ENCODE data around the gene SERF2. TPM values are rescaled to one million over a fixed set of nuclear protein-coding genes. Genes with fewer than 3 reads are reported as not detected.
A peak's percentile ranks its signal among the peaks of the same experiment; 100 is the strongest.

SERF2 gene
- total and polyA plus RNA-seq, 2 of the 13 experiments (the other 11 are each of a cell fraction or from before 2014, with no cell fraction given): 811 to 1,257 TPM

DNA sequence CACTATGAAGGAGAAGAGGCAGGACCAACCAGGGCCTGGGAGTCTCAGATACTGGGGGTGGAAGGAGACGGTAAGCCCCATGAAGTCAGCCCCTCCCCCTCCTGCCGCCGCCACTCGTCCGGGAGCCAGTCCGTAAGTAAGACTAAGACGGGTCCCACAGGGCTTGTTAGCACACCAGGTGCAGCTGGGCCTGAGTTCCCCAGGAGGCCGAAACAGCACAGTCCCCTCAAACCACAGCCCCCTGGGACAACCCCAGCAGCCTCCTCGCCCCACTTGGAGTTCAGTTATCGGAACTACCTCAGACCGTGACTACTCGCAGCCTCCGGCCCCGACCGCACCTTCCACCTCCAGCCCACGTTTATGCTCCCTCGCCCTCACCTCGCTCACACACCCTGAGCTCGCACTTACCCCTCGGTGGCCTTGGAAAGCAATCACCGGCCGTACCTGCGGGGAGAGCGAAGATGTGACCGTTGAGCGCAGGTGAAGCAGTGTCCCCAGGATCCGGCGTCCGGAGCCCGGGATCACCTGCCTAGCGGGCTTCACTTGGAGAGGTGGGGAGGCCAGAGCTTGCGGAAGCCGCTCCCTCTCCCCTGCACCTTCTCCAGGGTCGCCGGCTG, 15.9 kb upstream of the SERF2 start:
- H3K9ac ChIP-seq (ENCODE audit: insufficient read depth, low read depth, low read length): peak overlapping the region; percentile 75
- H3K79me2 ChIP-seq (ENCODE audit: insufficient read depth, low read length): no peaks in the 10 kb centered on the region
- peak; percentile 47 for ATAC-seq
- H3K27ac ChIP-seq (ENCODE audit: extremely low read length, insufficient read depth, low read length): peak overlapping the region; percentile 86
- peaks cover 4 to 24% of the 10 kb centered on the region in 2 experiments; a peak in 3 of 5 replicates for H3K36me3 ChIP-seq (replicated peaks in 1 of 2; ENCODE audit: control insufficient read depth in 1 of 2, insufficient read depth in 2 of 2, low read length in 2 of 2)
- no peaks in the 10 kb centered on the region for H3K27me3 ChIP-seq (ENCODE audit: control insufficient read depth in 1 of 2, insufficient read depth in 2 of 2, low read length in 2 of 2)
- peak overlapping the region; percentile 65 to 97 (median 78) for H3K4me3 ChIP-seq (replicated peaks in 1 of 3; ENCODE audit: insufficient read depth in 1 of 3, low read depth in 2 of 3, low read length in 3 of 3)
- peak overlapping the region; percentile 44 for H2AFZ ChIP-seq (ENCODE audit: low read length)
- POLR2A ChIA-PET: interaction anchor here (1.0 to 4.0 kb wide), 7 partner anchors 14 to 48 kb away, joined by 4 to 34 read pairs (median 8); partner anchors contain the start of genes HYPK, MFAP1, PDIA3 and SERINC4
- H4K20me1 ChIP-seq (ENCODE audit: insufficient read depth, low read length): no peaks in the 10 kb centered on the region
- intact Hi-C loops (cut with micrococcal nuclease; ENCODE audit: unreplicated experiment) (no loop called here), in situ Hi-C loops (cut with HindIII; ENCODE audit: extremely low pct_ligation_motif_present, low pct_unique_long_range_greater_than_20kb) (loop anchor here (10.0 kb wide), 1 partner anchor 261 kb away; the partner anchor contains the start of gene MAP1A)
- CTCF ChIA-PET (ENCODE audit: low intra/inter-chr PET ratio, low total read pairs): no interaction called here
- H3K4me2 ChIP-seq (ENCODE audit: low read depth, low read length): peak overlapping the region; percentile 99
- DNase-seq (ENCODE audit: low spot score): no peak
- H3K4me1 ChIP-seq (ENCODE audit: insufficient read depth, low read length): peaks cover 15% of the 10 kb centered on the region
- no TSS peak for BruUV-seq (replicated peaks)
- no peak for FAIRE-seq
- H3K9me3 ChIP-seq (ENCODE audit: low read length): no peaks in the 10 kb centered on the region
- WGBS (ENCODE audit: low lambda C conversion rate): under 1% methylated on average over 19 of the region's 35 CpGs
- TF ChIP-seq AGO1 (IDR thresholded peaks at IDR 0.05; ENCODE audit: low read depth, low read length, poor library complexity, severe bottlenecking) (peak; percentile 51), ELF4 (CRISPR knock-in tag; IDR thresholded peaks at IDR 0.05; ENCODE audit: borderline replicate concordance) (peak; percentile 2; the same call in 1 of the 2 replicates), HNRNPLL (IDR thresholded peaks at IDR 0.05; ENCODE audit: low read depth, low read length, poor library complexity, severe bottlenecking) (peak; percentile 60), ZNF326 (CRISPR knock-in tag; IDR thresholded peaks at IDR 0.05; ENCODE audit: borderline replicate concordance) (0 out of 2 replicates have a peak, but pooled peaks have one; percentile 17), RXRA (CRISPR knock-in tag; IDR thresholded peaks at IDR 0.05) (0 out of 2 replicates have a peak, but pooled peaks have one; percentile 44), ZNF777 (CRISPR knock-in tag; IDR thresholded peaks at IDR 0.05) (peak; percentile 59; the same call in 1 of the 2 replicates), ZNF546 (CRISPR knock-in tag; conservative IDR thresholded peaks at IDR 0.05) (peak; percentile 61; the same call in 1 of the 2 replicates), ZBTB38 (CRISPR knock-in tag; IDR thresholded peaks at IDR 0.05) (0 out of 2 replicates have a peak, but pooled peaks have one; percentile 29), ZIK1 (CRISPR knock-in tag; IDR thresholded peaks at IDR 0.05; ENCODE audit: borderline replicate concordance, low read depth) (0 out of 2 replicates have a peak, but pooled peaks have one; percentile 55), ETV5 (CRISPR knock-in tag; IDR thresholded peaks at IDR 0.05; ENCODE audit: borderline replicate concordance) (0 out of 2 replicates have a peak, but pooled peaks have one; percentile 19), EP300 (IDR thresholded peaks at IDR 0.05; ENCODE audit: low read depth in 2 of 2, low read length in 2 of 2) (no peak), EP300 (CRISPR knock-in tag; IDR thresholded peaks at IDR 0.05; ENCODE audit: borderline replicate concordance) (peak; percentile 34; the same call in 1 of the 2 replicates)
- TF ChIP-seq, protein P1, sequence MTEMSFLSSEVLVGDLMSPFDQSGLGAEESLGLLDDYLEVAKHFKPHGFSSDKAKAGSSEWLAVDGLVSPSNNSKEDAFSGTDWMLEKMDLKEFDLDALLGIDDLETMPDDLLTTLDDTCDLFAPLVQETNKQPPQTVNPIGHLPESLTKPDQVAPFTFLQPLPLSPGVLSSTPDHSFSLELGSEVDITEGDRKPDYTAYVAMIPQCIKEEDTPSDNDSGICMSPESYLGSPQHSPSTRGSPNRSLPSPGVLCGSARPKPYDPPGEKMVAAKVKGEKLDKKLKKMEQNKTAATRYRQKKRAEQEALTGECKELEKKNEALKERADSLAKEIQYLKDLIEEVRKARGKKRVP (CRISPR knock-in tag; IDR thresholded peaks at IDR 0.05): peak in 1 of 2 experiments; percentile 28; a peak in 1 of 4 replicates
- TF ChIP-seq, protein P2, sequence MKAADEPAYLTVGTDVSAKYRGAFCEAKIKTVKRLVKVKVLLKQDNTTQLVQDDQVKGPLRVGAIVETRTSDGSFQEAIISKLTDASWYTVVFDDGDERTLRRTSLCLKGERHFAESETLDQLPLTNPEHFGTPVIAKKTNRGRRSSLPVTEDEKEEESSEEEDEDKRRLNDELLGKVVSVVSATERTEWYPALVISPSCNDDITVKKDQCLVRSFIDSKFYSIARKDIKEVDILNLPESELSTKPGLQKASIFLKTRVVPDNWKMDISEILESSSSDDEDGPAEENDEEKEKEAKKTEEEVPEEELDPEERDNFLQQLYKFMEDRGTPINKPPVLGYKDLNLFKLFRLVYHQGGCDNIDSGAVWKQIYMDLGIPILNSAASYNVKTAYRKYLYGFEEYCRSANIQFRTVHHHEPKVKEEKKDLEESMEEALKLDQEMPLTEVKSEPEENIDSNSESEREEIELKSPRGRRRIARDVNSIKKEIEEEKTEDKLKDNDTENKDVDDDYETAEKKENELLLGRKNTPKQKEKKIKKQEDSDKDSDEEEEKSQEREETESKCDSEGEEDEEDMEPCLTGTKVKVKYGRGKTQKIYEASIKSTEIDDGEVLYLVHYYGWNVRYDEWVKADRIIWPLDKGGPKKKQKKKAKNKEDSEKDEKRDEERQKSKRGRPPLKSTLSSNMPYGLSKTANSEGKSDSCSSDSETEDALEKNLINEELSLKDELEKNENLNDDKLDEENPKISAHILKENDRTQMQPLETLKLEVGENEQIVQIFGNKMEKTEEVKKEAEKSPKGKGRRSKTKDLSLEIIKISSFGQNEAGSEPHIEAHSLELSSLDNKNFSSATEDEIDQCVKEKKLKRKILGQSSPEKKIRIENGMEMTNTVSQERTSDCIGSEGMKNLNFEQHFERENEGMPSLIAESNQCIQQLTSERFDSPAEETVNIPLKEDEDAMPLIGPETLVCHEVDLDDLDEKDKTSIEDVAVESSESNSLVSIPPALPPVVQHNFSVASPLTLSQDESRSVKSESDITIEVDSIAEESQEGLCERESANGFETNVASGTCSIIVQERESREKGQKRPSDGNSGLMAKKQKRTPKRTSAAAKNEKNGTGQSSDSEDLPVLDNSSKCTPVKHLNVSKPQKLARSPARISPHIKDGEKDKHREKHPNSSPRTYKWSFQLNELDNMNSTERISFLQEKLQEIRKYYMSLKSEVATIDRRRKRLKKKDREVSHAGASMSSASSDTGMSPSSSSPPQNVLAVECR (CRISPR knock-in tag; IDR thresholded peaks at IDR 0.05; ENCODE audit: borderline replicate concordance): 0 out of 2 replicates have a peak, but pooled peaks have one; percentile 7
- TF ChIP-seq, protein P3, sequence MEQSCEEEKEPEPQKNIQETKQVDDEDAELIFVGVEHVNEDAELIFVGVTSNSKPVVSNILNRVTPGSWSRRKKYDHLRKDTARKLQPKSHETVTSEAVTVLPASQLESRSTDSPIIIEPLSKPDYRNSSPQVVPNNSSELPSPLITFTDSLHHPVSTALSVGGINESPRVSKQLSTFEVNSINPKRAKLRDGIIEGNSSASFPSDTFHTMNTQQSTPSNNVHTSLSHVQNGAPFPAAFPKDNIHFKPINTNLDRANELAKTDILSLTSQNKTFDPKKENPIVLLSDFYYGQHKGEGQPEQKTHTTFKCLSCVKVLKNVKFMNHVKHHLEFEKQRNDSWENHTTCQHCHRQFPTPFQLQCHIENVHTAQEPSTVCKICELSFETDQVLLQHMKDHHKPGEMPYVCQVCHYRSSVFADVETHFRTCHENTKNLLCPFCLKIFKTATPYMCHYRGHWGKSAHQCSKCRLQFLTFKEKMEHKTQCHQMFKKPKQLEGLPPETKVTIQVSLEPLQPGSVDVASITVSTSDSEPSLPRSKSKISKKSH (CRISPR knock-in tag; IDR thresholded peaks at IDR 0.05; ENCODE audit: borderline replicate concordance): no peak; the same call in 1 of the 2 replicates

Data from HepG2 (cell line).